HG03280 (cell line): ENCODE results near the gene PBX1.

Experiments
- ATAC-seq: cut with Tn5 transposase; IDR thresholded peaks from one replicate; pipeline ENCODE4 v1.9.1; 2021; ENCODE audit warnings: mild to moderate bottlenecking, moderate library complexity; ENCODE audit not compliant: unreplicated experiment

Gene PBX1

GRCh38 chr1:164664127-164664526, 105.1 kb downstream of the PBX1 start:
- ATAC-seq: peak; percentile 61

DNA sequence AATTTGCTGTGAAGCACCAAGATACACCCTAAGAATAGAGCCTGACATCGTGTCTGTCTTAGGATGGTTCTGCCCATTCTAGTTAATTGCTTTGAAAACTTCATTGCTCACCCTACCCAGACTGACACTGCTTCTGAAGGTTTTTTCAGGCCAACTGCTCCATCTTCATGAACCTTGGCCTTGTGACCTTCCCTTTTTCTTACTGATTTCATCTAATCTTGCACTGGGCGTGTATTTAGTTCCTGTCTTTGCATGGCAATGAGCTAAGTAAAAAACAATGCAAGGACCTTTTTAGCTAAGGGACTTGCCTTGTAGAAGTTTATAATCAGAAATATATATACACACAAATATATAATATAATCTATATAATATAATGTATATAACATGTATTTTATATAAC, 108.0 kb downstream of the PBX1 start:
- ATAC-seq: no peak

DNA sequence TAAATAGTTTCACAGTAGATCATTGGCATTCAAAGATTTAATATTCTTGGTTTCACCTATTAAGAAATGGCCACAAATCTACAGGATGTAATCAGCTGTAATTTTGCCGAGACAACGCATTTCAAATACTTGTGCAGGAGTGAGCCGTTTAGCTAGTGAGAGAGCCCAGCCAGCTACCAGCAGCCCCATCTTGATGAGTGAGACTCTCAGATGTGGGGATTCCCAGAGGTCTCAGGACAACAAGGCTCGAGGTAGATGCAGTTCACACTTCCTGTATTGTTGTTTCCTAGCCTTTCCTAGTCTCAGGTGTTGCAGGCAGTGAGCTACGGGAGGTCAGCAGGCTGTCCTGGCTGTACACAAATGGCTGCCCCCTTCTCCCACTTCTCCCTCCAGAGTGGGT, 108.6 kb downstream of the PBX1 start:
- ATAC-seq: no peak

DNA sequence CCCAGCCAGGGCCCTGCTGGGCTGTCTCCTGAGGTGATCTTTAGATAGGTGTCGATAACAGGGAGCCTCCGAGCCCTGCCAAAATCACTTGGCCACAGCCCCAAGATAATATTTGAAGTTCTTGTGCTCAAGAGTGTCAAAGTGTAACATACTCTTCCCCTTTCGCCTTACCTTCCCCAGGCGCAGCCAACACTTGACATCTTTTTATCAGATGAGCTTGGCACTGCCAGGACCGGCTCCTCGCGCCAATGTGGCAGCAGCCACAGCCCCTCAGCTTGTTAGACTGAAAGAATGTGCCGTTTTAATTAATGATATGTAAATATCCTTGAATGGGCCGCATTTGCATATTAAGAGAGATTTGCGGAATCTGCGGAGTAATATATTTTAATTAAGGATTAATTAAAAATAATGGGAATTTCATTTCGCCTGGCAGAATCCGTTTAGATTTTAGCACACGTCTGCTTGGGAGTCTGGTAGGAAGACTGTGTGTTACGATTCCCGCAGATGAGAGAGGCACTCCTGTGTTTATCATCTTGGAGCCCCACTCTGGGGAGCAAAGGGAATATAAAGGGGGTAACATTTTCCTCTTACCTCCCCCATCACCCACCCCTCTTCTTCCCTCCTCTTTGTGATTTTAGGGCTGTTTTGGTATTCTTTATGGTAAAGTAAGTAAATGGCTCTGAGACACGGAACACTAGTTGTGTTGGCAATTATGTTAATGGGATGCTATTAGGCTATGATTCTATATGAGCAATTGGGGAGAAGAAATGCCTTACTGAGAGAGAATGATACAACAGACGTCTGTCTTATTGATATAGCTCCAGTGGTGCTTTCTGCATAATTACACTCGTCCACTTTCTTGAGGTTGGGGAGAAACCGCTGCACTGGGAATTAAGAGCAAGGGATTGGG, 109.8 kb downstream of the PBX1 start:
- ATAC-seq: no peak

GRCh38 chr1:164670026-164670425, 111.0 kb downstream of the PBX1 start:
- no peak for ATAC-seq

GRCh38 chr1:164670786-164671185, 111.8 kb downstream of the PBX1 start:
- no peak for ATAC-seq

DNA sequence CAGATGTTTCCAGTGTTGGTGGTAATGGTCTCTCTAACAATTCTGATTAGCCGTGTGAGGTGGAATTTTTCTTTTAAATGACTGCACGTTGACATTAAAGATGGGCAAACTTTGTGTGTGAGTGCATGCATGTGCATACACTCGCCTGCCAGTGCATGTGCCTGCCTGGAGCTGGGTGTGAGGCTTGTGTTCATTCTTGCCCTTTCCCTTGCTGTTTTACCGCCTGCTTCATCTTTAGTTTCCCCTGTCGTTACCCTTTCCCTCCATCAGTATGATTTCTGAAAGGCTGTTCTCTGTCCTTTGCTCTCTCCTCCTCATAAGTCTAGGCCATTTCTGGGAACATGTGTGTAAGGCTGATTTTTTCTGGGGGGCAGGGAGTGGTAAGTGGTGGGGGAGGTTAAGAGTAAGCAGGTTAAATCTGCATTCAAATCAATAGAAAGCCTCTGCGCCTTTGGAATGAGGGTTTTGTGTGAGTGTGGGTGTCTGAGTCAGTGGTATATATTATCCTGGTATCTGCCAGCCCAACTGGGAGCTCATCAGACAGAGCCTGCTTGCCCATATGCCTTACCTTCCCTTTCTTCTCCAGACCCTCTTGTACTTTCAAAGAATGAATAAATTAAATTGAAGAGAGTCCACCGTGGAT, 112.5 kb downstream of the PBX1 start:
- no peak for ATAC-seq

DNA sequence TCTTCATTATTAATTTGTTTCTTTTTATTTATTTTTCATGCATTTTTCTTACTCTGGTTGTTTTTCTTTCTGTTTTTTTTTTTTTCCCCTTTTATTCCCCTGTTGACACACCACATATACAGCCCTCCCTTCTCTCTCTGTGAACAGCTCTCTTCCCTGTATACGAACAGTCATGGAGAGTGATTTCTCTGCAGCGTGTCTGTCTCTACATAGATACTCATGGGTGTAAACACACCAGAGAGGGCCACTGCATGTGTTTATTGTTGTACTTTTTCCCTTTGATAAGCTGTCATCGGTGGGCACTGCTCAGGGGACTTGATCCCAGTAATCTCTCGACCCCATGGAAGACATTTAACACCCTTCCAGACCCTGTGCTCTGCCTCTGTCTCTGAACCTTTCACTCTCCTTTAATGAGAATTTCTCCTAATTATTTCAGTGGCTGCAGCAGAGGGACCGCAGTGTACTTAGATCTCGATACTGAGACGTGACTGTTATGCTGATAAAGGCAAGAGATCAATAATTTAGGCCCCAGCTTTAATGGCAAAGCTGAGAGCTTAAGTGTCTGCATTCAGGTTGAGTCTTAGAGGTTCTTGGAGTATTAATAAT, 113.1 kb downstream of the PBX1 start:
- ATAC-seq: no peak

DNA sequence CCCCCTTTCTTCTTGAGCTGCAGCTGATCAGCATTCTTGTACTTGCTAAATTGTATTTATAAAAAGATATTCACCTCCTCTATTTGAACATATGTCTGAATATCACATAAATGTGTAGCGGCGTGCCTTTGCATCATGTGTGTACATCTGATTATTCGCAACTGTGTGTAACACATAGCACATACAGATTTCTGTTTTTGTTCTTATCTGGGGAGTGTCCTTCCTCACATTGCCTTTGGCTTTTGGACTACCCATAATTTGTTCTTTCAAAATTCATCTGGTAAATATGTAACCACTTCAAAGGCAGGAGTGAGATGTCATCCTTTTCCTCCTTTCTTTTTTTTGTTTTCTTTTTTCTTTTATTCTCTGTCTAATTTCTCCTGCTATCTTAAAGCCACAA, 113.6 kb downstream of the PBX1 start:
- no peak for ATAC-seq

DNA sequence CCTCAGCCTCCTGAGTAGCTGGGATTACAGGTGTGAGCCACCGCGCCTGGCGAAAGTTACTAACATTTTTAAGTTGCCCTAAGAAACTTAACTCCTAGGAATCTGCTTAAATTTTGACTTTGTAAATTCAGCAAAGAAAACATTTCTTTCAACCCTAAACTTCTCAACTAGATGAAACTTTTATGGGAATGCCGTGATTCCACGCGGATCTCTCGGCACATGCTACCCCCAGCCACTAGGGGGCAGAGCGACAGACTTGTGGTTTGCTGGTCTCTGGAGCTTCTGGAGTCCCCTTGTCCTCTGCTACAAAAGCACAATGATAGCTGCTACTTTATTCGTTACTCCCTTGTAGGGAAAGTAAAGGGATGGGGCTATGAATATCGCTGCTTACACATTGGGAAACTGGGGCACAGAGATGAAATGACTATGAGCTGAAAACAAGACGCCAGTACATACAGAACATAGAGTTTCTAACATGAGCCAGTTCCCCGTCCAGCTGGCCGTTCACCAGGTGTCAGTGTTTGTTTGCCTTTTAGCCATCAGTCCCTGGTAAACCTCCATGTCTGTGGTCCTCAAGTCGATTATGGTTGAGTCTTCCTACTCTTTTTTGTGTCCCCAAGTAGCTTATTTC, 114.7 kb downstream of the PBX1 start:
- ATAC-seq: no peak

GRCh38 chr1:164675342-164675904, 116.4 kb downstream of the PBX1 start:
- no peak for ATAC-seq

- no peak for ATAC-seq
Measured at GRCh38 chr1:164678136-164678700, 119.2 kb downstream of the PBX1 start.

GRCh38 chr1:164682570-164682969, 123.6 kb downstream of the PBX1 start:
- ATAC-seq: no peak

- no peak for ATAC-seq
Measured at GRCh38 chr1:164683235-164683634, 124.3 kb downstream of the PBX1 start.

DNA sequence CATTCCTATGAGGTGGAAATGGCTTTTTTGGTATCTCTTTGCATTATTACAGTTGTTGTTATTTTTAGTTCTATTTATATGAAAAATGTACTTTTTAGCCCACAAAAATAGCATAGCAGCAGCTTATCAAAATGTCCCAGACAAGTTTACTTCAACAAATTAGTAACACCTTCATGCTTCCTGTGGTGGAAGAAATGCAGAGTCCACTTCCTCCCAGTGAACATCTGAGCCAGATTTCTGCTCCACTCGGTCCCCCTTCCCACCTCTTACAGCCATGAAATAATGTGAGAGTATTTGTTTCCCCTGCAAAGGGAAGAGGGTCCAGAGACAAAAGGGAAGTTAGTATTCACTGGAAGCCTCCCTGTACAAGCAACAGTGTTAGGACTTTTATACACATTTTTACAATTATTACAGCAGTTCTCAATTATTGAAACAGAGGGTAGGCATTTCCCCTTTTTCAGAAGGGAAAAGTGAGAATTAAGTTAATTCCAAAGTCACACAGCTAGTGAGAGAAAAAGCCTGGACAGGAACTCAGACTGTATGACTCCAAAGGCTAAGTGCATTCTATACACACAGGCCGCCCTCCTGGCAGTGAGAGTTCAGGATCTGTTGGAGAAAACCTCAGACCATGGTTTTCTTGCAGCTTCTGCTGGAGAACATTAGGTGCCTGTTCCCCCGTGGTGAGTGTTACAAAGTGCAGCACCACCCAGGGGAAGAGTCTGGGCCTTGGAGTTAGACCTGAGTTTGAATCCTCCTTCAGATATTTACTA, 126.5 kb downstream of the PBX1 start:
- no peak for ATAC-seq

GRCh38 chr1:164687777-164688176, 128.8 kb downstream of the PBX1 start:
- ATAC-seq: no peak

DNA sequence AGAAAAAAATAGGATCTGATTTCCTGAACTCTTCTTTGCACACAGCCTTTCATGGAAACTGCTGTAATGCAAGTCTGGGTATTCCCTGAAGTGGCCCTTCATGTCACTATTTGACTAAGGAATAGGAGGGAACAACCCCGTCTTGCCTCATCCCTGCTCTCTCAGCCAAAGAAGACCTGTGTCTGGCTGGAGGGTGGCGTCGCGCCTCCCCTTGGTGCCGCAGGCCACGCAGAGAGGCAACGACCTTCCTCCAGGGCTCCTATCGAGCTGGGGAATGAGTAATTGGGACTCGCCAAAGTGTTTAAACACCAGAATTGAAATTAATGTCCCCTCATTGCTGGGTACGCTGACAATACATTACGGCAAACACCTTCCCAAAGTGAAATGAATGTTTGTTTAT, 129.8 kb downstream of the PBX1 start:
- ATAC-seq: no peak

DNA sequence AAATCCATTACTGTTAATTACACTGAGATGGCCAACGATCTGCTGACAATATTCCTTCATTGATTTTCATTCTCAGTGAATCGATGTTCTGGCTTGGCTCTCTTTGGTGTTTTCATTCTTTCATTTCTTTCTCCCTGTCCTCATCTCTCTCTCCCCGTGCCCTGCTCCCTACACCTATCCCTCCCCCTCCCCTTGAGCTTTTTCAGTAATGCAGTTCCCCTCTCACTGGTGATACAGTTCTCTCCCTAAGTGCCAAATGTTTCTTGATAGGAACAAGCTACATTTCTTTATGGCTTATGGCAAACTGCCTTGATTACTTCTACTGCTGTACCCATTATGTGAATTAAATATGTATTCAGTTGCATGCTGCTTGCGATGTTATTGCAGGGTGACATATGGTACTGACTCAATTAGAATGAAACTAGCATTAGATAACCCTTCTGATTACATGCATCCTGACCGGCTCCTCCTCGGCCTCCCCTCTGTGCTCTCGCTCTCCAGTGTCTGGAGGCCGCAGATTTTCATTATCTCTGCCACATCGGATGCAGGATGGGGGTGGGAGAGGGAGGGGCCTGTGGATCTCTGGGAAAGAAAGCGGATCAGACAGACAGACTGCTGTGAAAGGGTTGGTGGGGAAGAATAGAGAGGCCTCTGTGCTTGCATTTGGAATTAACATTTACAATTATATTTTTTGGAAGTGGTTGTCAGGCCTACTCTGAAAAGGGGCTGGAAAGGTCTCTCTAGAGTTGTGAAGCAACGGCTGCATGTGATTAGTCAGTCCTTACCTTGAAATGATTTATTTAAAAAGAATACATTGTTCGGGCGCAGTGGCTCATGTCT, 130.9 kb downstream of the PBX1 start:
- no peak for ATAC-seq

DNA sequence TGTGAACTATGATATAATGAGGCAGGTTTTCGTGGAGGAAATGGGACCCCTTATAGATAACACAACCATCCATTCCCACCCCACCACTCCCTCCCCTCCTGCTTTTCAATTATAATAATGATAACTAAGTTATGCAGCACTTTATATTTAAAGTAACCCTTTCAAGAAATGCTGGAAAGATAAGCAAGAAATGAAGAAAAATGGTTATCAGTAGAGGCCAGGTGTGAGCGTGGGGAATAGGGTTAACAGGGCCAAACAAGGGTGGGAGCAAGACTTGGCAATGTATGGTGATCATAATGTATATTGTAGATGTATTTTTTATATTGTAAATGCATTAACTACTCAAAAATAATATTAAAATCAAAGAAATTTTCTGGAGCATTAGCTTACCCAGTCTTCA, 133.4 kb downstream of the PBX1 start:
- ATAC-seq: no peak
